Panc1 (cell line): ENCODE measurements around the gene UBE2M.

ENCODE experiments used
- POLR2AphosphoS5 ChIP-seq: IDR thresholded peaks from 2 replicates; pipeline ENCODE4 v1.6.1; 2012; ENCODE audit warnings: mild to moderate bottlenecking, low read depth, low read length, moderate library complexity
- TCF7L2 ChIP-seq: IDR thresholded peaks from 2 replicates; pipeline ENCODE4 v1.6.1; 2011; ENCODE audit warnings: mild to moderate bottlenecking, low read depth, low read length, inconsistent platforms
- TF ChIP-seq, protein P1 (sequence below): fragments of 450-650 bp; IDR thresholded peaks from 2 replicates; pipeline ENCODE4 v1.5.1; 2017; ENCODE audit warnings: mild to moderate bottlenecking
- TF ChIP-seq, protein P2 (sequence below), 2 experiments: IDR thresholded peaks; 2 replicates each; pipeline ENCODE4 v1.6.1; 2011 to 2012; ENCODE audit warnings: low read depth in 2 of 2, control low read depth in 1 of 2, low read length in 1 of 2, mild to moderate bottlenecking in 1 of 2, moderate library complexity in 1 of 2; ENCODE audit not compliant: insufficient read depth in 1 of 2

DNA sequence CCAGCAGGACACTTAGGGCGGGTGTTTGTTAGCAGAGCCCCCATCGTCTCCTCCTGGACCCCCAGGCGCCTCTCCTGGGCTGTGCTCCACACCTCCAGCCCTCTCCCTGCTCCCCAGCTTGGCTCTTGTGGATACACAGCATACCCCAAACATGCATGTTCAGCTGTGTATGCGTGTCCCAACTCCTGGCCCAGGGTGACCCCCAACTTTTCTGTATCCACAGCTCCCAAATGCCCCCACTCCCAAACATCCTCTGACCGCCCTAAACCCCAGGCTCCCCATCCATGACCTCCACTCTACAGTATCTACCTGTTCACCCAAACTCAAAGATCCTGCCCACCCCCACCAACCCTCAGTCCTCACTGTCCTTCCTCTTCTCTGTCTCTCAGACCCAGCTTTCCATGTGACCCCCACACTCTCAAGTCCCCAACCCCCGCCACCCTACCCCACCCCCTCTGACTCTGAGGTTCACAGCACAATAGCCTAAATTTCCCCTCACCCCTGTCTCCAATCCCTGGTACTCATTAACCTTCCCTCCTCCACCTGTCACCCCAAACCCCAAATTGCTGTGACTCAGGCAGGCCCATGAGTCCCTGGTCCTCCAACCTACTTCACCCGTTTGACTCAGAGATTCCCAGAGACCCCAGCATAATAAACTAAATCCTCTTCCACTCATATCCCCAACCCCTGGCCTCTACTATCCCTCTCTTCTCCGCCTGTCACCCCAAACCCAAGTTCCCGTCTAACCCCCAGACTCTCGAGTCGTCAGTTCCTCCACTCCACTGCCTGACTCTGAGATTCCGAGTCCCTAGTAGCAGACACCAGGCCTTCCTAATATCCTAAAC, 968 bp downstream of the UBE2M start:
- TF ChIP-seq, protein P1, sequence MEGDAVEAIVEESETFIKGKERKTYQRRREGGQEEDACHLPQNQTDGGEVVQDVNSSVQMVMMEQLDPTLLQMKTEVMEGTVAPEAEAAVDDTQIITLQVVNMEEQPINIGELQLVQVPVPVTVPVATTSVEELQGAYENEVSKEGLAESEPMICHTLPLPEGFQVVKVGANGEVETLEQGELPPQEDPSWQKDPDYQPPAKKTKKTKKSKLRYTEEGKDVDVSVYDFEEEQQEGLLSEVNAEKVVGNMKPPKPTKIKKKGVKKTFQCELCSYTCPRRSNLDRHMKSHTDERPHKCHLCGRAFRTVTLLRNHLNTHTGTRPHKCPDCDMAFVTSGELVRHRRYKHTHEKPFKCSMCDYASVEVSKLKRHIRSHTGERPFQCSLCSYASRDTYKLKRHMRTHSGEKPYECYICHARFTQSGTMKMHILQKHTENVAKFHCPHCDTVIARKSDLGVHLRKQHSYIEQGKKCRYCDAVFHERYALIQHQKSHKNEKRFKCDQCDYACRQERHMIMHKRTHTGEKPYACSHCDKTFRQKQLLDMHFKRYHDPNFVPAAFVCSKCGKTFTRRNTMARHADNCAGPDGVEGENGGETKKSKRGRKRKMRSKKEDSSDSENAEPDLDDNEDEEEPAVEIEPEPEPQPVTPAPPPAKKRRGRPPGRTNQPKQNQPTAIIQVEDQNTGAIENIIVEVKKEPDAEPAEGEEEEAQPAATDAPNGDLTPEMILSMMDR: no peak
- TF ChIP-seq POLR2AphosphoS5 (no peak), TCF7L2 (no peak)
- TF ChIP-seq, protein P2, sequence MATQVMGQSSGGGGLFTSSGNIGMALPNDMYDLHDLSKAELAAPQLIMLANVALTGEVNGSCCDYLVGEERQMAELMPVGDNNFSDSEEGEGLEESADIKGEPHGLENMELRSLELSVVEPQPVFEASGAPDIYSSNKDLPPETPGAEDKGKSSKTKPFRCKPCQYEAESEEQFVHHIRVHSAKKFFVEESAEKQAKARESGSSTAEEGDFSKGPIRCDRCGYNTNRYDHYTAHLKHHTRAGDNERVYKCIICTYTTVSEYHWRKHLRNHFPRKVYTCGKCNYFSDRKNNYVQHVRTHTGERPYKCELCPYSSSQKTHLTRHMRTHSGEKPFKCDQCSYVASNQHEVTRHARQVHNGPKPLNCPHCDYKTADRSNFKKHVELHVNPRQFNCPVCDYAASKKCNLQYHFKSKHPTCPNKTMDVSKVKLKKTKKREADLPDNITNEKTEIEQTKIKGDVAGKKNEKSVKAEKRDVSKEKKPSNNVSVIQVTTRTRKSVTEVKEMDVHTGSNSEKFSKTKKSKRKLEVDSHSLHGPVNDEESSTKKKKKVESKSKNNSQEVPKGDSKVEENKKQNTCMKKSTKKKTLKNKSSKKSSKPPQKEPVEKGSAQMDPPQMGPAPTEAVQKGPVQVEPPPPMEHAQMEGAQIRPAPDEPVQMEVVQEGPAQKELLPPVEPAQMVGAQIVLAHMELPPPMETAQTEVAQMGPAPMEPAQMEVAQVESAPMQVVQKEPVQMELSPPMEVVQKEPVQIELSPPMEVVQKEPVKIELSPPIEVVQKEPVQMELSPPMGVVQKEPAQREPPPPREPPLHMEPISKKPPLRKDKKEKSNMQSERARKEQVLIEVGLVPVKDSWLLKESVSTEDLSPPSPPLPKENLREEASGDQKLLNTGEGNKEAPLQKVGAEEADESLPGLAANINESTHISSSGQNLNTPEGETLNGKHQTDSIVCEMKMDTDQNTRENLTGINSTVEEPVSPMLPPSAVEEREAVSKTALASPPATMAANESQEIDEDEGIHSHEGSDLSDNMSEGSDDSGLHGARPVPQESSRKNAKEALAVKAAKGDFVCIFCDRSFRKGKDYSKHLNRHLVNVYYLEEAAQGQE (IDR thresholded peaks at IDR 0.05; ENCODE audit: insufficient read depth in 1 of 2, low read depth in 2 of 2, low read length in 1 of 2): no peak
